ENCODE data around the gene RBPMS2.

RBPMS2 gene

DNA sequence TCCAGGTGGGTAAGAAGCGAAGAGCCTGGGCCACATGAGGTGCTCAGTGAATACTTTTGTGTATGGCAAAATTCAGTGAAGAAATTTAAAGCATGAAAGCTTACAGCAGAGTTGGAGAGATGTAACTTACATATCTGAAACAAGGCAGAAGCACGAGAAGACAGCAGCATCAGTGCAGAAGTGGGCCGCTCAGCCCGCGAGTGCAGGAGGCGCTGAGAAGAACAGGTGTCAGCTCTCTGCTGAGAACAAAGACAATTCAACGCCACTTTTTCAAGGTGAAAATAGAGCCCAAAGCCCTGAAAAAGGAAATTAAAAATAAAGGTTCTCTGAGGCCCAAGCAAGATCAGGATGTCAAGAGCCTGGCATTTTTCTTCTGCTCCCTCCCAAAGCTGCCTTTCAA is 58.3 kb downstream of the RBPMS2 start:
- no peak overlapping the region for H3K4me3 ChIP-seq (ENCODE audit: low read depth in 1 of 2, low read length in 2 of 2)
- no peaks in the 10 kb centered on the region for H3K4me1 ChIP-seq (ENCODE audit: insufficient read depth, low read length)
- peaks cover 30% of the 10 kb centered on the region for H3K36me3 ChIP-seq (ENCODE audit: insufficient read depth, low read length)
- H3K9me3 ChIP-seq (ENCODE audit: low read length): no peaks in the 10 kb centered on the region
- no peak overlapping the region for H3K27ac ChIP-seq (ENCODE audit: low read depth, low read length)
- no peaks in the 10 kb centered on the region for H3K27me3 ChIP-seq (ENCODE audit: control insufficient read depth in 1 of 2, insufficient read depth in 2 of 2, low read length in 2 of 2)
- H3K9ac ChIP-seq (ENCODE audit: low read length): no peak overlapping the region

GRCh38 chr15:64716452-64716851 is 58.9 kb downstream of the RBPMS2 start:
- Histone ChIP-seq H3K4me1 (ENCODE audit: insufficient read depth, low read length) (no peaks in the 10 kb centered on the region), H3K4me3 (ENCODE audit: low read depth in 1 of 2, low read length in 2 of 2) (no peak overlapping the region), H3K36me3 (ENCODE audit: insufficient read depth, low read length) (peaks cover 33% of the 10 kb centered on the region), H3K27ac (ENCODE audit: low read depth, low read length) (no peak overlapping the region), H3K9ac (ENCODE audit: low read length) (no peak overlapping the region), H3K9me3 (ENCODE audit: low read length) (no peaks in the 10 kb centered on the region), H3K27me3 (ENCODE audit: control insufficient read depth in 1 of 2, insufficient read depth in 2 of 2, low read length in 2 of 2) (no peaks in the 10 kb centered on the region)

- Histone ChIP-seq H3K36me3 (ENCODE audit: insufficient read depth, low read length) (peaks cover 29% of the 10 kb centered on the region), H3K4me3 (ENCODE audit: low read depth in 1 of 2, low read length in 2 of 2) (no peak overlapping the region), H3K9me3 (ENCODE audit: low read length) (no peaks in the 10 kb centered on the region), H3K27ac (ENCODE audit: low read depth, low read length) (no peak overlapping the region), H3K4me1 (ENCODE audit: insufficient read depth, low read length) (no peaks in the 10 kb centered on the region), H3K27me3 (ENCODE audit: control insufficient read depth in 1 of 2, insufficient read depth in 2 of 2, low read length in 2 of 2) (no peaks in the 10 kb centered on the region), H3K9ac (ENCODE audit: low read length) (no peak overlapping the region)
These were observed 61.8 kb downstream of the RBPMS2 start for GRCh38 chr15:64713592-64713991.

GRCh38 chr15:64712353-64712752 is 63.0 kb downstream of the RBPMS2 start:
- Histone ChIP-seq H3K27ac (ENCODE audit: low read depth, low read length) (no peak overlapping the region), H3K4me1 (ENCODE audit: insufficient read depth, low read length) (no peaks in the 10 kb centered on the region), H3K9me3 (ENCODE audit: low read length) (no peaks in the 10 kb centered on the region), H3K4me3 (ENCODE audit: low read depth in 1 of 2, low read length in 2 of 2) (no peak overlapping the region), H3K27me3 (ENCODE audit: control insufficient read depth in 1 of 2, insufficient read depth in 2 of 2, low read length in 2 of 2) (no peaks in the 10 kb centered on the region), H3K36me3 (ENCODE audit: insufficient read depth, low read length) (peaks cover 19% of the 10 kb centered on the region), H3K9ac (ENCODE audit: low read length) (no peak overlapping the region)

DNA sequence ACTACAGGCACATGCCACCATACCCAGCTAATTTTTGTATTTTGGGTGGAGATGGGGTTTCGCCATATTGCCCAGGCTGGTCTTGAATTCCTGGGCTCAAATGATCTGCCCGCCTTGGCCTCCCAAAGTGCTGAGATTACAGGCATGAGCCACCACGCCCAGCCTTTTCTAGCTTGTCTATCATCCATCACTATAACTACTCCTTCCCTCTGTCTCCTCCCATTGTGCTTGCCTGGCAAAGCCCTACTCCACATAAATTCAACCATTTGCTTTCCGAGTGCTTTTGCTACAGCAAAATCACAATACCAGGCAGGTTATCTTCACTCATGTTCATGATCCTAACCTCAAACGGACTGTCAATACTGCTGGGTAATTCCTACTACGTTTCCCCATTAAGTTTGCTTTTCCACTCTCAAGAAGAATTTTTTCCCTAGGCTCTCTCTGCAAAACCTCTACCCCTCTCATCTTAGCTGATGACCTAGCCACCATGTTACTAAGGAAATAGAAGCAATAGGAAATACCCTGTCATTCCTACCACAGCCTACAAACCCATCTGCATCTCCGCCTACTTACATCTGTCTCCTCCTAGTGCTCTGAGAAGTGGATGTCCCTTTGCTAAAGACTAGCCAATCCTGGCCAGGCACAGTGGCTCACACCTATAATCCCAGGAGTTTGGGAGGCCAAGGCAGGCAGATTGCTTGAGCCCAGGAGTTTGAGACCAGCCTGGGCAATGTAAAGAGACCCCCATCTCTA is 64.5 kb downstream of the RBPMS2 start:
- peaks cover 6% of the 10 kb centered on the region for H3K36me3 ChIP-seq (ENCODE audit: insufficient read depth, low read length)
- no peaks in the 10 kb centered on the region for H3K27me3 ChIP-seq (ENCODE audit: control insufficient read depth in 1 of 2, insufficient read depth in 2 of 2, low read length in 2 of 2)
- H3K4me1 ChIP-seq (ENCODE audit: insufficient read depth, low read length): no peaks in the 10 kb centered on the region
- H3K27ac ChIP-seq (ENCODE audit: low read depth, low read length): no peak overlapping the region
- H3K4me3 ChIP-seq (ENCODE audit: low read depth in 1 of 2, low read length in 2 of 2): no peak overlapping the region
- H3K9ac ChIP-seq (ENCODE audit: low read length): no peak overlapping the region
- no peaks in the 10 kb centered on the region for H3K9me3 ChIP-seq (ENCODE audit: low read length)

- no peaks in the 10 kb centered on the region for H3K27me3 ChIP-seq (ENCODE audit: control insufficient read depth in 1 of 2, insufficient read depth in 2 of 2, low read length in 2 of 2)
- H3K36me3 ChIP-seq (ENCODE audit: insufficient read depth, low read length): no peaks in the 10 kb centered on the region
- H3K27ac ChIP-seq (ENCODE audit: low read depth, low read length): no peak overlapping the region
- no peak overlapping the region for H3K4me3 ChIP-seq (ENCODE audit: low read depth in 1 of 2, low read length in 2 of 2)
- H3K4me1 ChIP-seq (ENCODE audit: insufficient read depth, low read length): peaks cover 14% of the 10 kb centered on the region
- H3K9ac ChIP-seq (ENCODE audit: low read length): no peak overlapping the region
- H3K9me3 ChIP-seq (ENCODE audit: low read length): no peaks in the 10 kb centered on the region
These were observed 69.1 kb downstream of the RBPMS2 start for GRCh38 chr15:64706011-64706911.

DNA sequence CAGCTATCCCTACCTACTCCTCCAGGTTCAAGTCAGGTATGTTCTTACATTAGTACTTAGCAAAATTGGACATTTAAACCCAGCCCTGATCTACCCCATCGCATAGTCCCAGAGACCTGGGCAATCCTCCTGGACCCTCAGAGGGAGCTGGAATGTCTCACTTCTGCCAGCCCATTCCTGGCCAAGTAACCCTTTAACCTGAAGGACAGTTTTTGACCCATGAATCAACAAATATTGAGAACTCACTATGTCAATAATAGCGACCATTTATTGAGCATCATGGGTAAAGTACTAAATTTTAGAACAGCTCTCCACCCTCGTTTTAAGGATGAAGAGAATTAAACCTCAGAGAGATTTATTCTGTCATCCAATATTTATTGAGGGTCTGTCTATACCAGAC is 70.4 kb downstream of the RBPMS2 start:
- no peak overlapping the region for H3K4me3 ChIP-seq (ENCODE audit: low read depth in 1 of 2, low read length in 2 of 2)
- H3K27ac ChIP-seq (ENCODE audit: low read depth, low read length): no peak overlapping the region
- H3K9me3 ChIP-seq (ENCODE audit: low read length): no peaks in the 10 kb centered on the region
- peaks cover 6% of the 10 kb centered on the region for H3K36me3 ChIP-seq (ENCODE audit: insufficient read depth, low read length)
- peaks cover 27% of the 10 kb centered on the region for H3K4me1 ChIP-seq (ENCODE audit: insufficient read depth, low read length)
- H3K9ac ChIP-seq (ENCODE audit: low read length): no peak overlapping the region
- H3K27me3 ChIP-seq (ENCODE audit: control insufficient read depth in 1 of 2, insufficient read depth in 2 of 2, low read length in 2 of 2): no peaks in the 10 kb centered on the region

- H3K36me3 ChIP-seq (ENCODE audit: insufficient read depth, low read length): peaks cover 8% of the 10 kb centered on the region
- H3K27ac ChIP-seq (ENCODE audit: low read depth, low read length): peak overlapping the region; percentile 94
- peaks cover 41% of the 10 kb centered on the region for H3K4me1 ChIP-seq (ENCODE audit: insufficient read depth, low read length)
- no peaks in the 10 kb centered on the region for H3K27me3 ChIP-seq (ENCODE audit: control insufficient read depth in 1 of 2, insufficient read depth in 2 of 2, low read length in 2 of 2)
- H3K4me3 ChIP-seq (ENCODE audit: low read depth in 1 of 2, low read length in 2 of 2): peak overlapping the region; percentile 67 to 92
- peak overlapping the region; percentile 79 for H3K9ac ChIP-seq (ENCODE audit: low read length)
- no peaks in the 10 kb centered on the region for H3K9me3 ChIP-seq (ENCODE audit: low read length)
These were observed 71.8 kb downstream of the RBPMS2 start for GRCh38 chr15:64703632-64703959.

DNA sequence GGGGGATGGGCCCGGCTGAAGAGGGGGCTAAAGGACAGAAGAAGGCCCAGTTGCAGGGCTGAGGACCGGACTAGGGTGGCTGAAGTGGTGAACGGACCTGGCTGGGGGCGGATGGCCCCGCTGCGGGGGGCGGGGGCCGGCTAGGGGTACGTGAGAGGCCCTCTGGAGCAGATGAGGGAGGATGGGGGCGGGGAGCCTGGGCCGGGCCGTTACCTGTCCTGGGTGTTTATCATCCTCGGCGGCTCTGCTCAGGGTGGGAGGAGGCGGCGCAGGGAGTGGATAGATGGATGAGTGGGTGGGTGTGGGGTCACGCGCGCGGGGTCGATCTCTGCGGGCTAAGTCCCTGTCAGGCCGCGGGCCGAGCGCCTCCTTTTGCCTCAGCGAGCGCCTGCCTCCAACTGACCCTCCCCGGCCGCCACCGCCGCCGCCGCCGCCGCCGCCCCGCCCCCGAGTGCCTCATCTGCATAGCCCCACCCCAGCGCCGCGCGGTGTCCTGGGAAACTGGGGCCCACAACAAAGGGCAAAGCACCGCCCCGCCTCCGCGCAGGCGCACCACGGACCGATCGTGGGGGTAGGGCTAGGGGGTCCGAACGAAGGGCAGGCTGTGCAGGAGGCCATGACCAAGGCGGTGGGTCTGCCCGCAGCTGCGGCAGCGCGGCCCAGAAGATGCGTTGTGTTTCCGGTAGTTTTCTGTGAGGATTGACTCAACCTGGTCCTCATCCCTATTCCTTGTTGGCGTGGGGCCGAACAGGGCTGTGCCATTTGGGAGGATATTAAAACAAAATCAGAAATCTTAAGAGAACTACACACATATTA is 72.4 kb downstream of the RBPMS2 start:
- Histone ChIP-seq H3K4me3 (ENCODE audit: low read depth in 1 of 2, low read length in 2 of 2) (peak overlapping the region; percentile 67 to 92), H3K27me3 (ENCODE audit: control insufficient read depth in 1 of 2, insufficient read depth in 2 of 2, low read length in 2 of 2) (no peaks in the 10 kb centered on the region), H3K9ac (ENCODE audit: low read length) (peak overlapping the region; percentile 79), H3K36me3 (ENCODE audit: insufficient read depth, low read length) (peaks cover 8% of the 10 kb centered on the region), H3K4me1 (ENCODE audit: insufficient read depth, low read length) (peaks cover 47% of the 10 kb centered on the region), H3K27ac (ENCODE audit: low read depth, low read length) (peak overlapping the region; percentile 94), H3K9me3 (ENCODE audit: low read length) (no peaks in the 10 kb centered on the region)

DNA sequence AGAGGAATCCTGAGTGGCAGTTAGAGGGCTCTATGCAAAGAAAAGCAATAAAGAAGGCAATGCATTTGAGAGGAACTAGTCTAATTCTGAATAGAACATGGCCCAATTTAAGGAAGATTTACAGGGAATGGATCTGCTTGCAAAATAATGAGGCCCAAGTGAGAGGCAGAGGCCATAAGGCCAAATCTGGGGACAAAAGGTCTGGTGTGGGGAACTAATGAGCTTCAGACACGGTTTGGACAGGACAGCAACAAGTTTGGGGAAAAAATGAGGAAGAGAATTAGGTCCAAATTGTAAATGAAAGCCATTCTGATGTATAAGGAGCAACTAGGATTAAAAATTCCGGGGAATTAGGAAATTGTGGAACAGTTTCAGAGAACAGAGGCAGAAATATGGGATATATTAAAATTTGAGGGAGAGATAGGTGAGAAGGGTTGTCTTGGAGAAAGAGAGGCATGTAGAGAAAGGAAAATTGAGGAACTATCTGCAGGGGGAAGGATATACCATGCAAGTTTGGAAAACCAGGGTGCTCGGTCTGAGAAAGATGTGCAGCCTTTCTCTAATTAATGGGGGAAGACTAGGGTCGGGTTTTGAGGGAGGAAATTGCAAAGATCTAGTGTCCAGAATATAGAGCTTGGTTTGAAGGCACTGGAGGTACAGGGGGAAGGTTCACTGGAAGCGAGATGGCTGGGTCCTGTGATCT is 73.8 kb downstream of the RBPMS2 start:
- peaks cover 8% of the 10 kb centered on the region for H3K36me3 ChIP-seq (ENCODE audit: insufficient read depth, low read length)
- no peaks in the 10 kb centered on the region for H3K27me3 ChIP-seq (ENCODE audit: control insufficient read depth in 1 of 2, insufficient read depth in 2 of 2, low read length in 2 of 2)
- peak overlapping the region; percentile 63 for H3K9ac ChIP-seq (ENCODE audit: low read length)
- H3K4me3 ChIP-seq (ENCODE audit: low read depth in 1 of 2, low read length in 2 of 2): peak overlapping the region in 1 of 2 donors; percentile 65
- H3K27ac ChIP-seq (ENCODE audit: low read depth, low read length): peak overlapping the region; percentile 94
- H3K9me3 ChIP-seq (ENCODE audit: low read length): no peaks in the 10 kb centered on the region
- peaks cover 54% of the 10 kb centered on the region for H3K4me1 ChIP-seq (ENCODE audit: insufficient read depth, low read length)

- peak overlapping the region in 1 of 2 donors; percentile 65 for H3K4me3 ChIP-seq (ENCODE audit: low read depth in 1 of 2, low read length in 2 of 2)
- H3K9me3 ChIP-seq (ENCODE audit: low read length): no peaks in the 10 kb centered on the region
- H3K27ac ChIP-seq (ENCODE audit: low read depth, low read length): peak overlapping the region; percentile 69
- H3K9ac ChIP-seq (ENCODE audit: low read length): peak overlapping the region; percentile 63
- H3K27me3 ChIP-seq (ENCODE audit: control insufficient read depth in 1 of 2, insufficient read depth in 2 of 2, low read length in 2 of 2): no peaks in the 10 kb centered on the region
- peaks cover 60% of the 10 kb centered on the region for H3K4me1 ChIP-seq (ENCODE audit: insufficient read depth, low read length)
- peaks cover 8% of the 10 kb centered on the region for H3K36me3 ChIP-seq (ENCODE audit: insufficient read depth, low read length)
These were observed 74.3 kb downstream of the RBPMS2 start for GRCh38 chr15:64701051-64701450.
